Hepatocyte (in vitro differentiated cells): Measurements from ENCODE around the gene CCDC158. TPM values are rescaled to one million over a fixed set of nuclear protein-coding genes. Genes with fewer than 3 reads are reported as not detected.

Experiments
- DNase-seq: peaks from one replicate; pipeline ENCODE4 v3.0.0-alpha.2; 2016; ENCODE audit warnings: low spot score
- H2AFZ ChIP-seq: fragments of 200-600 bp; sonication (generic); 2 replicates; pipeline ENCODE4 v1.6.0; 2016; ENCODE audit warnings: antibody characterized with exemption, mild to moderate bottlenecking
- H3K27ac ChIP-seq: fragments of 200-600 bp; sonication (generic); 2 replicates; pipeline ENCODE4 v1.5.1; 2016; ENCODE audit warnings: mild to moderate bottlenecking
- H3K27me3 ChIP-seq: fragments of 200-600 bp; sonication (generic); 2 replicates; pipeline ENCODE4 v1.6.1; 2016
- H3K36me3 ChIP-seq: fragments of 200-600 bp; sonication (generic); replicated peaks from 2 replicates; pipeline ENCODE4 v1.5.1; 2016; ENCODE audit warnings: low read depth; ENCODE audit not compliant: insufficient read depth
- H3K4me1 ChIP-seq: fragments of 200-600 bp; sonication (generic); 2 replicates; pipeline ENCODE4 v1.5.1; 2016; ENCODE audit warnings: mild to moderate bottlenecking, moderate library complexity; ENCODE audit not compliant: insufficient read depth
- H3K4me2 ChIP-seq: fragments of 200-600 bp; sonication (generic); 2 replicates; pipeline ENCODE4 v1.6.0; 2016
- H3K4me3 ChIP-seq: fragments of 200-600 bp; sonication (generic); 2 replicates; pipeline ENCODE4 v1.5.1; 2016; ENCODE audit warnings: mild to moderate bottlenecking
- H3K79me2 ChIP-seq: fragments of 200-600 bp; sonication (generic); 2 replicates; pipeline ENCODE4 v1.6.0; 2017; ENCODE audit warnings: mild to moderate bottlenecking
- H3K9me2 ChIP-seq: fragments of 200-600 bp; sonication (generic); replicated peaks from 2 replicates; pipeline ENCODE4 v1.6.0; 2017; ENCODE audit warnings: mild to moderate bottlenecking; ENCODE audit not compliant: insufficient read depth
- H3K9me3 ChIP-seq: fragments of 200-600 bp; sonication (generic); 2 replicates; pipeline ENCODE4 v1.5.1; 2016; ENCODE audit warnings: low read depth, mild to moderate bottlenecking
- H4K20me1 ChIP-seq: fragments of 200-600 bp; sonication (generic); 2 replicates; pipeline ENCODE4 v1.6.0; 2016; ENCODE audit warnings: mild to moderate bottlenecking; ENCODE audit not compliant: insufficient read depth, poor library complexity, severe bottlenecking
- EZH2 ChIP-seq: fragments of 200-600 bp; sonication (generic); IDR thresholded peaks from 2 replicates; pipeline ENCODE4 v1.6.1; 2016; ENCODE audit warnings: antibody characterized with exemption, mild to moderate bottlenecking, borderline replicate concordance
- EZH2phosphoT487 ChIP-seq: fragments of 200-600 bp; sonication (generic); IDR thresholded peaks from one replicate; pipeline ENCODE4 v1.6.1; 2018; ENCODE audit warnings: antibody characterized with exemption, mild to moderate bottlenecking, low read depth, moderate library complexity; ENCODE audit not compliant: unreplicated experiment, severe bottlenecking
- WGBS: methylation state at CpG from one replicate; pipeline ENCODE4 v1.1.6; 2016; ENCODE audit warnings: low lambda C conversion rate; ENCODE audit errors: missing lambda C conversion rate; 5-methylcytosine and 5-hydroxymethylcytosine counted together
- polyA plus RNA-seq: library from polyadenylated mRNA; unstranded; fragments of >200 nt; fragmentation: Nextera tagmentation; extraction: Ambion mirVana; gene quantifications from 2 replicates; pipeline ENCODE4 v1.2.1, GENCODE V29; 2016
- total RNA-seq: library from RNA; depleted of rRNA; stranded (reverse); fragments of >200 nt; gene quantifications from 2 replicates; pipeline ENCODE4 v1.2.3, GENCODE V29; 2014
- TF ChIP-seq, protein P1 (sequence below): fragments of 200-600 bp; sonication (generic); IDR thresholded peaks from 2 replicates; pipeline ENCODE4 v1.5.1; 2016; ENCODE audit warnings: antibody characterized with exemption, mild to moderate bottlenecking; ENCODE audit not compliant: poor library complexity

The CCDC158 gene
- total and polyA plus RNA-seq, 2 experiments from 2014 or later = 0.04 TPM; not detected in 1

DNA sequence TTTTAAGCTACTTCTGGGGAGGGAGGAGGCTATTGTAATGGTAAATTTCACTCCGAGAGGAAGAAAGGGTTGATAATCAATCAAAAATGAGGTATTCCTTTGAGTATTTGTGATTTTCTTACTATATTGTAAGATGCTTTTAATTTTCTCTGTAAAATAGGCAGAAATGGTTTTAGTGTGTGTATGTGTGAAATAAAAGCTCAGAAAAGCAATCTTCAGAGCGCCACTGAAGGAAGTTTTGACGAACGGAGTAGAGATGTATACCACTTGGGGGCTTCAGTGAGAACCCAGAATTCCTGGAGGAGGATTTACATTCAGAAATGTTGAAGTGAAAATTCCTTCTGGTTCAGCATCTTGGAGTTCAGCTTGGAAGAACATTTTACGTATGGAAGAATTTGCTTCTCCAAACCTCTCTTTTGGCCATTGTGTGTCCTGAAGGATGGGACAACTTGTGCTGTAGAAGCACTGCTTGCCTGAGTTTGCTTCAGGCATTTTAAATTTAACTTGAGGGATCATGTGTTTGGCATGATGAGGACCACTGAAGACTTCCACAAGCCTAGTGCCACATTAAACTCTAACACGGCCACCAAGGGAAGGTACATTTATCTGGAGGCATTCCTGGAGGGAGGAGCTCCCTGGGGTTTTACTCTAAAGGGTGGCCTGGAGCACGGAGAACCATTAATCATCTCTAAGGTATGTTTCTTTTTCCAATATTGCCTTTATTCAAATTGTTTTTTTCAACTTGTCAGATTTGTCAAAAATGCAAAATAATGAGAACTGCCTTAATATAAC, 14.8 kb upstream of the CCDC158 start:
- H3K9me3 ChIP-seq = no peaks in the 10 kb centered on the region
- peak overlapping the region; percentile 51 for H3K27ac ChIP-seq
- TF ChIP-seq EZH2phosphoT487 = no peak
- TF ChIP-seq, protein P1, sequence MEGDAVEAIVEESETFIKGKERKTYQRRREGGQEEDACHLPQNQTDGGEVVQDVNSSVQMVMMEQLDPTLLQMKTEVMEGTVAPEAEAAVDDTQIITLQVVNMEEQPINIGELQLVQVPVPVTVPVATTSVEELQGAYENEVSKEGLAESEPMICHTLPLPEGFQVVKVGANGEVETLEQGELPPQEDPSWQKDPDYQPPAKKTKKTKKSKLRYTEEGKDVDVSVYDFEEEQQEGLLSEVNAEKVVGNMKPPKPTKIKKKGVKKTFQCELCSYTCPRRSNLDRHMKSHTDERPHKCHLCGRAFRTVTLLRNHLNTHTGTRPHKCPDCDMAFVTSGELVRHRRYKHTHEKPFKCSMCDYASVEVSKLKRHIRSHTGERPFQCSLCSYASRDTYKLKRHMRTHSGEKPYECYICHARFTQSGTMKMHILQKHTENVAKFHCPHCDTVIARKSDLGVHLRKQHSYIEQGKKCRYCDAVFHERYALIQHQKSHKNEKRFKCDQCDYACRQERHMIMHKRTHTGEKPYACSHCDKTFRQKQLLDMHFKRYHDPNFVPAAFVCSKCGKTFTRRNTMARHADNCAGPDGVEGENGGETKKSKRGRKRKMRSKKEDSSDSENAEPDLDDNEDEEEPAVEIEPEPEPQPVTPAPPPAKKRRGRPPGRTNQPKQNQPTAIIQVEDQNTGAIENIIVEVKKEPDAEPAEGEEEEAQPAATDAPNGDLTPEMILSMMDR = peak; percentile 22
- TF ChIP-seq EZH2 = no peak
- DNase-seq = no peak
- WGBS = 42% methylated on average over 7 of the region's 7 CpGs
- H3K4me3 ChIP-seq = peak overlapping the region; percentile 38
- no peaks in the 10 kb centered on the region for H3K79me2 ChIP-seq
- H3K4me1 ChIP-seq = peaks cover 7% of the 10 kb centered on the region
- H4K20me1 ChIP-seq = no peaks in the 10 kb centered on the region
- no peaks in the 10 kb centered on the region for H3K36me3 ChIP-seq
- no peaks in the 10 kb centered on the region for H3K9me2 ChIP-seq
- no peaks in the 10 kb centered on the region for H3K27me3 ChIP-seq
- H2AFZ ChIP-seq = peak overlapping the region; percentile 79
- peak overlapping the region; percentile 74 for H3K4me2 ChIP-seq

DNA sequence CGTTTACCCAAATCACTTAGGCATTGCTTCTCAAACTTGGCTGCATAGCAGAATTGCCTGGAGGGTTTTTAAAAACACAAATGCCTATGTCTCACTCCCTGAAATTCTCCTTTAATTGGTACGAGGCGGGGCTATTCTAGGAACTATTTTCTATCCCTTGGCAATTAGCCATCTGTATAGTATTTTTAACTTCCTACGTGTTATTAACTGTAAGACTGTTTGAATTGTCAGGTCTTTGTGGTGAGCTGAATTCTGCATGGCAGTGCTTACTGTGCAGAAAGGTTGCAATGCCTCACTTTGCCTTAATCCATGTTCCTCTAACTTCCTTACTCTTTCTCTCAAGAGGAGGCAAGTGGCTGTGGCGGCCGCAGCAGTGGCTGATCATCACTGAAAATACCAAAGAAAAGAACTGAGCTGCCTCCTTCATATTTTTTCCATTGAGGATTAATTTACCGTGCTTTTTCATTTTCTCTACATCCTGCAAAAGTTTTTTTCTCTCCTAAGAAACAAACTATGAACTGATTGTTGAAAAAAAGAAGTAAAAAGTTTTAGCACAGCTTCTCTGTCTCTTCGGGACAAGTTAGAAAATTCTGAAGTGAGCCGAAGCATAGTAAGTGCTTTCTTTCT, 14.1 kb upstream of the CCDC158 start, which contains the start of gene SHROOM3:
SHROOM3 (plus strand) TSS at position 329 of the 627 bp plus-strand sequence. CDS start 824 bp downstream, outside the sequence.
- Histone ChIP-seq H3K4me2 (peak within 1 kb of the TSS; percentile 74), H3K27me3 (no peaks in the 10 kb centered on the region), H2AFZ (peak within 1 kb of the TSS; percentile 79), H3K9me2 (no peaks in the 10 kb centered on the region), H3K36me3 (no peaks in the 10 kb centered on the region), H3K4me1 (peaks cover 7% of the 10 kb centered on the region), H3K4me3 (peak within 1 kb of the TSS; percentile 38), H4K20me1 (no peaks in the 10 kb centered on the region), H3K9me3 (no peaks in the 10 kb centered on the region), H3K79me2 (no peaks in the 10 kb centered on the region), H3K27ac (peak within 1 kb of the TSS; percentile 51)
- WGBS = 28% methylated on average over 9 of the region's 9 CpGs
- DNase-seq = no peak
- TF ChIP-seq EZH2phosphoT487 (no peak), EZH2 (no peak)
- TF ChIP-seq, protein P1 = no peak

DNA sequence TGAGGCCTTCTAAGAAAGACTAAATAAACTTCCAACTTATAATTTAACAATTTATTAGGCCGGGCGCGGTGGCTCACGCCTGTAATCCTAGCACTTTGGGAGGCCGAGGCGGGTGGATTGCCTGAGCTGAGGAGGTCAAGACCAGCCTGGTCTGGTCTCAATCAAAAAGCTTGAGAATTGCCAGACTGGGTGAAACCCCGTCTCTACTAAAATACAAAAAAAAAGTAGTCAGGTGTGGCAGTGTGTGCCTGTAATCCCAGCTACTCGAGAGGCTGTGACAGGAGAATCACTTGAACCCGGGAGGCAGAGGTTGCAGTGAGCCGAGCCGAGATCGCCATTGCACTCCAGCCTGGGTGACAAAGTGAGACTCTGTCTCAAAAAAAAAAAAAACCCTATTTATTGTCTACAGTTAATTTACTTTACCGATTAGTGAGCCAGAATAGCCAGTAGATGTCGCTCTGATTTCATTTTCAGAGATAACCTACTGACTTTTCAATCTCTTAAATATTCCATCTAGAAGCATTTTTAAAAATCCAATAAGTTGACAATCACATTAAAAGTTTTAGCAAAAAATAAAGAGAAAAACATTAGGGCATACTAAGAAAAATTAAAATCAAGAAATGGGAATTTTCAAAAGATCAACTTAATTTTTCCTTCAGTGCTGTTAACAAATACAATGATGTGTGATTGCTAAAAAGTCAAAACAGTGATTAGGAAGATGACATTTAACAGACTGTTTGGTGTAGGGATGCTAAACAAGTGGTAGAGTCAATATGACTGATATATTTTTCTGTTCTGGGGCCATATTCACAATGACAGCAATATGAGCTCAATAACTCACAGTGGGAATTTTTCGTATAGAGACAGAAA, 9.8 kb upstream of the CCDC158 start:
- Histone ChIP-seq H3K79me2 (no peaks in the 10 kb centered on the region), H3K9me3 (no peaks in the 10 kb centered on the region), H3K4me1 (peaks cover 7% of the 10 kb centered on the region), H4K20me1 (no peaks in the 10 kb centered on the region), H3K36me3 (no peaks in the 10 kb centered on the region), H3K9me2 (no peaks in the 10 kb centered on the region), H3K4me2 (peak overlapping the region; percentile 63), H3K4me3 (no peak overlapping the region), H2AFZ (peak overlapping the region; percentile 9), H3K27ac (no peak overlapping the region), H3K27me3 (no peaks in the 10 kb centered on the region)
- no peak for TF ChIP-seq EZH2
- TF ChIP-seq, protein P1 = peak; percentile 86
- peak; percentile 71 for DNase-seq
- WGBS = 32% methylated on average over 15 of the region's 15 CpGs
